Subcutaneous adipose tissue (tissue), 4 donors: ENCODE data around the gene ATP8A1. TPM values are rescaled to one million over a fixed set of nuclear protein-coding genes. Genes with fewer than 3 reads are reported as not detected.

Experiments
- total RNA-seq, 4 donors: library from RNA; depleted of rRNA; stranded (reverse); fragments of >200 nt; gene quantifications; one replicate each; pipeline ENCODE4 v1.1.0, GENCODE V29; 2016
- TF ChIP-seq, protein P1 (sequence below): fragments of 450-650 bp; IDR thresholded peaks from one replicate; pipeline ENCODE4 v1.5.1; 2016; ENCODE audit warnings: low read depth, mild to moderate bottlenecking, control low read depth, antibody characterized with exemption, moderate library complexity

The ATP8A1 gene
- total RNA-seq, 4 donors from 2014 or later: 17.6 to 38.5 (median 21.0) TPM

DNA sequence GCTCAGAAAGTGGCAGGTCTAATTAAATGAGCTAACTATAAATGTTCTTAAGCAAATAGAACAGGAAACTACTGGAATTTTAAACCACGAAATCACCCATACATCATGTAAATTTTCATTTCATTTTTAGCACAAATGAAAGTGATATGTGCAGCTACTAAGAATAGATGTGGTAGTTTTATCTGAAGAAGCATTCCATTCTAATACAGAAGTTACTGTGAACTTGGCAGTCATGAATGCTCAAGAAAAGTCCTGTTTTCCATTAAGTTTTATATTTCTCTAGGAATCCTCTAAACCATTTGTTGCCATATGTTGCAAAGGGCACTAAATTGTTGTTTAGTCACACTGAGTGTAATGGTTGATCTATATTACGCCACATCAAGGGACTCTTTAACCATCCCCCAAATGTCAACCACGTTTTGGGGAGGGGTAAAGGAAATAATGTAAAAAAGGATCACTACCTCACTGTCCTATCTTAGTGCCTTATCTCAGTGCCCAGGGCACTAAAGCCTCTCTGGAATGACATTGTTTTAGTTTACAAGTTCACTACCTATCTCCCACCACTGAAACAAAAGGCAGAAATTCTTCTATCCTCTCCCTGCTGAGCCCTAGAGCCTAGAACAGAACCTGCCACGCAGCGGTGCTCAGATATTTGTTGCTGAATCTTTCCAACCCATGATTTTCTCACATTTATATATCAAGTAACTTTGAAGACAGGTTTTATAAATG lies 141.6 kb downstream of the ATP8A1 start:
- TF ChIP-seq, protein P1, sequence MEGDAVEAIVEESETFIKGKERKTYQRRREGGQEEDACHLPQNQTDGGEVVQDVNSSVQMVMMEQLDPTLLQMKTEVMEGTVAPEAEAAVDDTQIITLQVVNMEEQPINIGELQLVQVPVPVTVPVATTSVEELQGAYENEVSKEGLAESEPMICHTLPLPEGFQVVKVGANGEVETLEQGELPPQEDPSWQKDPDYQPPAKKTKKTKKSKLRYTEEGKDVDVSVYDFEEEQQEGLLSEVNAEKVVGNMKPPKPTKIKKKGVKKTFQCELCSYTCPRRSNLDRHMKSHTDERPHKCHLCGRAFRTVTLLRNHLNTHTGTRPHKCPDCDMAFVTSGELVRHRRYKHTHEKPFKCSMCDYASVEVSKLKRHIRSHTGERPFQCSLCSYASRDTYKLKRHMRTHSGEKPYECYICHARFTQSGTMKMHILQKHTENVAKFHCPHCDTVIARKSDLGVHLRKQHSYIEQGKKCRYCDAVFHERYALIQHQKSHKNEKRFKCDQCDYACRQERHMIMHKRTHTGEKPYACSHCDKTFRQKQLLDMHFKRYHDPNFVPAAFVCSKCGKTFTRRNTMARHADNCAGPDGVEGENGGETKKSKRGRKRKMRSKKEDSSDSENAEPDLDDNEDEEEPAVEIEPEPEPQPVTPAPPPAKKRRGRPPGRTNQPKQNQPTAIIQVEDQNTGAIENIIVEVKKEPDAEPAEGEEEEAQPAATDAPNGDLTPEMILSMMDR: no peak

DNA sequence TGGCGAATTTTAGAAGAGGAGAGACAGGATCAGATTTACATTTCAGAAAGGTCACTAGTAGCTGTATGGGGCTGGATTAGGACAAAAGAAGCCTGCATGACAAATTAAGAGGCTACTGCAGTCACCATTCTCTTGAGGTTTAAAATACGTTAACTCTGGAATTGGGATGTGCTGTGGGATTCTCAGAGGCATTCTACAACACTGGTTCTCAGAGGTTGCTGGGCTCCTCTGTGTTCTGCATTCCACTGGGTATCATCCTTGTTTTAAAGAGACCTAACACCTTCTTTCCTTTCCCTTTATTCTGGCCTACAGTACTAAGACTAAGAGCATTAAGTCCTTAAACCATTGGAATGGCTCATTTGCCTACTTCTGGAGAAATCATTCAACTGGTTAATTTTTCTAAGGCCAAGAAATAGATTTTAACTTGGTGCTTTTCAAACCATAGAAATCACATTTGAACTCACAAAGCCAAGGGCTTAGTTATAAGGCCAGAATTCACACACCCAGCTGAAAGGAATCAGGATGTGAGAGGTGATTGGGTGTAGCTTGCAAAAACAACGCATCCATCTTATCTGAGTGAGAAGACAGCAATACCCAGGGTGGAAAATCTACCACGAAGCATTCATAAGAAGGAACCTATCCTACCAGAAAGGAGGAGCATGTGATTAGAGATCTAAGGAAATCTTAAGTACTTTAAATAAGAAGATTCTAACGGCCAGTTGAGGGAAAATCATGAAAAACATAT lies 143.0 kb downstream of the ATP8A1 start:
- TF ChIP-seq, protein P1: no peak

DNA sequence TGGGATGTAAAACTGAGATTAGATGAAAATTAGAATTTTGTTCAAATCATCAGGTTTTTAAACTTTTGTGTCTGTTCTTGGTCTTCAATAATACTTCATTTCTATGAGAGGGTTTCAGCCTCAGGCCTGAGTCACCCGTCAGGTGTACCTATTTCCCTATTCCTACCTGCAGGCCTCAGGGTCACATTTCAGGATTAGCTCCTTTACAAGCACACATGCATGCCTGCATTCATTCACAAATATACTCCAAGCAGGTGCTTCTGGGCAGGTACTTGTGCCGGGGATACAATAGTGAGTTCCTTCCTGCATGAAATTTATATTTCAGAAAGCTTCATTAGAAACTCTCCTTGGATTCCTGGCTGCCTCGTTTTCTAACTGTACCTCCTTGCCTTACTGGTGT lies 144.7 kb downstream of the ATP8A1 start:
- TF ChIP-seq, protein P1: no peak

DNA sequence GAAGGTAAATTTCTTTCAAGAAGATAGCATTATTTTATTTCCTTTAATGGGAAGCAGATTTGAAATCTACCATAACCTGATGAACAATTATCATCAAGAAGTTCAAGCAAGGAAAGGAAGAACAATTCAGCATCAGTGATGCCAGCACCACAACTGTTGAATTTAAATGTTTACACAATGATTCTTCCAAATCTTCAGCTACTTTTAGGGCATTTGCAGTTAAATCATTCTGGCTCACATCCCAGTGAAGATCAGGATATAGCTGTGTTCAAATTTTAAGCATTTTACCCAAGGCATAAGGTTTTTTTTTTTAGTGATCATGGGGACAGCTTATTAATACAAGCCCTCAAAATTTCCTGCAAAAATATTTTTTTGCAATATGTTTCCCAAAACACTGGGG lies 146.7 kb downstream of the ATP8A1 start:
- TF ChIP-seq, protein P1: no peak

DNA sequence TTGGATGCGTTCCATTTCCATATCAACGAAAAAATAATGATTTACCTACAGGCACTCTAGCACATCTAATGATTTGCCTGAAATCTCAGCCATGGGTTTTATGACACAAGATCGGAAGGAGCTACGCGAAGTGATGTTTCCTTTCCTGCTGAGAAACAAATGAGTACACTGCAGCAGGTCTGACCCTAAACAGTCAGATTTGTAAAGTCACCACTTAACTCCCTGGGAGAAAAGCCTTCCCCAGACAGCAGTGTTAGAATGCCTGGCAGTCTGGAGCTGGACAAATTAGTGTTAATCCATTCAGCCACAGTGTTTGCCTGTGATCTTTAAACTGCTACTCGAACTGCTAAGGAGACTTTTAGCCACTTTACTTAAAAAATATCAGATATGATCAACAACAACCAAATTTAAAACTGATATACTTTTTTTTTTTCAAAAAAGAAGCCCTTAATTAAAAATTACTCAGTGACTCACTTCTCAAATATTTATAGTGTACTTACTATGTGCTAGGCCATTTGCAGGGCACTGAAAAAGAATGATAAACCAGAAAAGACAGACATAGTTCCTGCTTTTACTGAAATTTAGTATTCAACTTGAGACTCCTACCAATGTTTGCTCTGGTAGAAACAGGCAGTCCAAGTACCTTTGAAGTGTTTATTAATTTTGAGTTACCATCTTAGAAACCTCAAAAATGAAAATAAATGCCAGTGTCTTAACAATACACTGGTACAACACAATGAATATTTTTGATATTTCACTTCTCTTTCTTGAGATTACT lies 155.1 kb downstream of the ATP8A1 start:
- TF ChIP-seq, protein P1: no peak

DNA sequence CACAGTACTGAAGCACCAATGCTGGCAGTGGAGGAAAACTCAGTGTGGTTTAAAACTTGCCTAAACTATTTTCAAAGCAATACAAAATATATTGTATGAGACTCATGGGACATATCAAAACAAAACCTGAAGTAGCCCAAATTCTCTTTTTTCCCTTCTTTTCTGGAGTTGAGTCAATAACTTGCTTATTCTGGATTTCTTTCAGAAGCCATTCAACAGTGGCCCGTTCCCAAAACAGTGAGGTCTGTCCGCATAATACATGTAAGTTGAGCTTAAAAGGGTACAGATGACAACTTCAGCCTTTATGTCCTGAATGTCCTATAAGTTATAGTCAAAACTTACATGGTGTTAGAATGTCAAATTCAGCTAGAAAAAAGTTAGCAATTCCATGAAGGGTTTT lies 158.9 kb downstream of the ATP8A1 start:
- TF ChIP-seq, protein P1: no peak
